HepG2 (cell line): Measurements from ENCODE around the gene CA11. TPM values are rescaled to one million over a fixed set of nuclear protein-coding genes. Genes with fewer than 3 reads are reported as not detected.

Experiments used
- ADNP ChIP-seq: sonication (generic); formaldehyde crosslinking; IDR thresholded peaks from 2 replicates; pipeline ENCODE4 v1.4.0; 2020; ENCODE audit warnings: missing genetic modification reagents
- AHDC1 ChIP-seq: sonication (generic); formaldehyde crosslinking; IDR thresholded peaks from 2 replicates; pipeline ENCODE4 v1.5.1; 2020; ENCODE audit warnings: mild to moderate bottlenecking, missing genetic modification reagents, borderline replicate concordance
- BRF2 ChIP-seq: sonication (generic); formaldehyde crosslinking; IDR thresholded peaks from 2 replicates; pipeline ENCODE4 v1.8.1; 2022; ENCODE audit warnings: mild to moderate bottlenecking, missing genetic modification reagents
- CBFB ChIP-seq: sonication (generic); formaldehyde crosslinking; IDR thresholded peaks from 2 replicates; pipeline ENCODE4 v1.4.0; 2020; ENCODE audit warnings: missing genetic modification reagents
- FUBP1 ChIP-seq: sonication (generic); formaldehyde crosslinking; IDR thresholded peaks from 2 replicates; pipeline ENCODE4 v1.5.1; 2020; ENCODE audit warnings: missing genetic modification reagents, mild to moderate bottlenecking, borderline replicate concordance
- HIVEP1 ChIP-seq: sonication (generic); formaldehyde crosslinking; IDR thresholded peaks from 2 replicates; pipeline ENCODE4 v1.4.0; 2020; ENCODE audit warnings: mild to moderate bottlenecking, missing genetic modification reagents
- RFXANK ChIP-seq: IDR thresholded peaks from 2 replicates; pipeline ENCODE4 v1.6.1; 2016
- SALL1 ChIP-seq: sonication (generic); formaldehyde crosslinking; IDR thresholded peaks from 2 replicates; pipeline ENCODE4 v1.8.0; 2022; ENCODE audit warnings: mild to moderate bottlenecking, missing genetic modification reagents
- SNAI1 ChIP-seq: sonication (generic); formaldehyde crosslinking; IDR thresholded peaks from 2 replicates; pipeline ENCODE4 v1.5.0; 2020; ENCODE audit warnings: mild to moderate bottlenecking, missing genetic modification reagents, borderline replicate concordance
- SOX6 ChIP-seq, 2 experiments: fragments of 450-650 bp in 1 of 2; sonication (generic) in 1 of 2; formaldehyde crosslinking in 1 of 2; IDR thresholded peaks; 2 replicates each; pipeline versions ENCODE4 v1.4.0 to v1.6.1; 2017 to 2020; ENCODE audit warnings: antibody characterized with exemption in 1 of 2, mild to moderate bottlenecking in 1 of 2, missing genetic modification reagents in 1 of 2
- TCF12 ChIP-seq, 2 experiments: fragments of 450-650 bp in 1 of 2; sonication (generic) in 1 of 2; formaldehyde crosslinking in 1 of 2; IDR thresholded peaks; 2 replicates each; pipeline versions ENCODE4 v1.6.1 to v1.8.0; 2017 to 2022; ENCODE audit warnings: antibody characterized with exemption in 1 of 2, mild to moderate bottlenecking in 1 of 2, missing genetic modification reagents in 1 of 2, moderate library complexity in 1 of 2
- TCF7 ChIP-seq: sonication (generic); IDR thresholded peaks from 2 replicates; pipeline ENCODE4 v1.6.1; 2016; ENCODE audit warnings: antibody characterized with exemption, low read depth
- TEAD2 ChIP-seq: sonication (generic); formaldehyde crosslinking; IDR thresholded peaks from 2 replicates; pipeline ENCODE4 v1.9.0; 2021; ENCODE audit warnings: missing genetic modification reagents
- ZBTB14 ChIP-seq: sonication (generic); formaldehyde crosslinking; IDR thresholded peaks from 2 replicates; pipeline ENCODE4 v1.4.0; 2020; ENCODE audit warnings: missing genetic modification reagents
- ZNF431 ChIP-seq: sonication (generic); formaldehyde crosslinking; IDR thresholded peaks from 2 replicates; pipeline ENCODE4 v1.9.0; 2022; ENCODE audit warnings: missing genetic modification reagents, low read depth, mild to moderate bottlenecking, borderline replicate concordance
- ZNF607 ChIP-seq: sonication (generic); formaldehyde crosslinking; IDR thresholded peaks from 2 replicates; pipeline ENCODE4 v1.5.1; 2020; ENCODE audit warnings: missing genetic modification reagents, mild to moderate bottlenecking, borderline replicate concordance
- polyA plus RNA-seq, 8 experiments: library from polyadenylated mRNA; depleted of rRNA in 3 of 8; stranded (reverse) in 7 of 8; unstranded in 1 of 8; fragments of >200 nt; fragmentation: Illumina TruSeq in 4 of 8; extraction: Trizol in 4 of 8; gene quantifications; 2 replicates each; pipeline versions ENCODE4 v1.2.1 to v1.2.3, GENCODE V29; 2011 to 2016; ENCODE audit warnings: low read depth in 4 of 8, missing spikeins in 1 of 8, mixed read lengths in 1 of 8; ENCODE audit not compliant: insufficient read depth in 1 of 8
- total RNA-seq, 5 experiments: library from RNA; depleted of rRNA; stranded (reverse); fragments of >200 nt; fragmentation: Illumina TruSeq; extraction: Trizol; gene quantifications; 2 replicates each; pipeline ENCODE4 v1.2.3, GENCODE V29; 2016; ENCODE audit warnings: low read depth in 1 of 5

CA11 gene
- total and polyA plus RNA-seq, 2 of the 13 experiments (the other 11 are each of a cell fraction or from before 2014, with no cell fraction given) = 0.41 to 0.58 TPM

- TF ChIP-seq FUBP1 (no peak), RFXANK (no peak), HIVEP1 (CRISPR knock-in tag) (peak; percentile 56; the same call in 1 of the 2 replicates), SALL1 (peak; percentile 15; the same call in 1 of the 2 replicates), ADNP (CRISPR knock-in tag) (no peak), SOX6 (IDR thresholded peaks at IDR 0.05) (no peak), SOX6 (CRISPR knock-in tag; IDR thresholded peaks at IDR 0.05) (peak; percentile 40; the same call in 1 of the 2 replicates), CBFB (CRISPR knock-in tag) (no peak), ZNF607 (CRISPR knock-in tag) (0 out of 2 replicates have a peak, but pooled peaks have one; percentile 39), TEAD2 (CRISPR knock-in tag) (no peak), ZBTB14 (CRISPR knock-in tag) (no peak), ZNF431 (CRISPR knock-in tag) (no peak), SNAI1 (no peak), TCF7 (no peak), BRF2 (CRISPR knock-in tag) (no peak), TCF12 (IDR thresholded peaks at IDR 0.05) (no peak), TCF12 (CRISPR knock-in tag; IDR thresholded peaks at IDR 0.05) (no peak), AHDC1 (CRISPR knock-in tag) (no peak)
These were observed at the start of gene CA11 (continued) for GRCh38 chr19:48646001-48646721.
